Measurements from ENCODE around the gene PIP4K2A. TPM values are rescaled to one million over a fixed set of nuclear protein-coding genes. Genes with fewer than 3 reads are reported as not detected.
A peak's percentile ranks its signal among the peaks of the same experiment; 100 is the strongest.

The PIP4K2A gene
- total RNA-seq, 2 donors from 2014 or later = 167 to 205 TPM

DNA sequence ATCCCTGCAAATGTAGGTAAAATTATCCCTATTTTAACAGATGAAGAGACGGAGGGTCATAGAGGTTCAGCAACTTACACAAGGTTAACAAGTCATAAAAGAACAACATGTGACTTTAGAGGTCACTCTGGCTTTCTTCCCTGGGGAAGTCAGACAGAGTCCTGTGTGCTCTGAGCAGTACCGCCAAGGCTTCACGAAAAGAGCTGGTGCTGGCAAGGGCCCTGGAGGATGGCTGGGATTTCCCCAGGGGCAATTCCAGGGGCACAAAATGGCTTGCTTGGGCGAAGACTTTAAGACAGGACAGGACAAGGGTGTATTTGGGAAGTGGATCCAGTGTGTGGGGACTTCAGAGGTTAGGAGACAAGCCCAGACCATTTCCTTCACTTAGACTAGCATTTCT lies 144.1 kb downstream of the PIP4K2A start:
- no peaks in the 10 kb centered on the region for H3K9me3 ChIP-seq (ENCODE audit: control insufficient read depth, low read length, poor library complexity, severe bottlenecking)
- Mint-ChIP-seq H3K4me1 (peaks cover 42% of the 10 kb centered on the region), H3K27me3 (no peaks in the 10 kb centered on the region), H3K4me3 (no peak overlapping the region), H3K36me3 (ENCODE audit: low read depth) (peaks cover 16% of the 10 kb centered on the region), H3K27ac (peak overlapping the region; percentile 87)
- peak; percentile 22 for ATAC-seq
- DNase-seq = no peak

GRCh38 chr10:22568928-22569327 lies 145.4 kb downstream of the PIP4K2A start:
- H3K36me3 Mint-ChIP-seq (ENCODE audit: low read depth) = peaks cover 18% of the 10 kb centered on the region
- no peaks in the 10 kb centered on the region for H3K27me3 Mint-ChIP-seq
- H3K4me1 Mint-ChIP-seq = peaks cover 47% of the 10 kb centered on the region
- ATAC-seq (no peak), DNase-seq (no peak)
- peak overlapping the region; percentile 59 for H3K27ac Mint-ChIP-seq
- H3K4me3 Mint-ChIP-seq = no peak overlapping the region
- H3K9me3 ChIP-seq (ENCODE audit: control insufficient read depth, low read length, poor library complexity, severe bottlenecking) = no peaks in the 10 kb centered on the region

DNA sequence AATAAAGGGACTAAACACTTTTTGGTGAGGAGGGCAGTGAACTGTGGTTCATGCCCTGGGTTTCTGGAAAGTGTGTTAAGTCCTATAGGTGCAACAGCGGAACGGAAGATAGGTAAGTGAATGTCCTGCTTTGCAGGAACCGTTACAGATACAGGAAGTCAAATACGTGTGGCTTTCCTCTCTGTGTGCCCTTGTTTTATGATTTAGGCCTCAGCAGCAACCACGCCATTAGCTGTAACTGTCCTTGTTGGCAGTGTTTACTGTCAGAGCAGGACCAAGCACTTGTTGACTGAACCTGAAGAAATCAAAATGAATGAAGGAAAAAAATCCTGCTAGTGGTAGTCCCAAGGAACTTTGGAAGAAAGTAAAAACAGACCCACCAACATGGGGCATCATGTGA lies 150.3 kb downstream of the PIP4K2A start:
- H3K27me3 Mint-ChIP-seq = no peaks in the 10 kb centered on the region
- H3K4me3 Mint-ChIP-seq = peak overlapping the region; percentile 53
- peaks cover 15% of the 10 kb centered on the region for H3K36me3 Mint-ChIP-seq (ENCODE audit: low read depth)
- H3K27ac Mint-ChIP-seq = peak overlapping the region; percentile 82
- peaks cover 30% of the 10 kb centered on the region for H3K4me1 Mint-ChIP-seq
- ATAC-seq (no peak), DNase-seq (no peak)
- no peaks in the 10 kb centered on the region for H3K9me3 ChIP-seq (ENCODE audit: control insufficient read depth, low read length, poor library complexity, severe bottlenecking)

GRCh38 chr10:22561909-22562308 lies 152.5 kb downstream of the PIP4K2A start:
- no peaks in the 10 kb centered on the region for H3K9me3 ChIP-seq (ENCODE audit: control insufficient read depth, low read length, poor library complexity, severe bottlenecking)
- peaks cover 10% of the 10 kb centered on the region for H3K36me3 Mint-ChIP-seq (ENCODE audit: low read depth)
- ATAC-seq (no peak), DNase-seq (no peak)
- no peak overlapping the region for H3K4me3 Mint-ChIP-seq
- peaks cover 21% of the 10 kb centered on the region for H3K4me1 Mint-ChIP-seq
- H3K27me3 Mint-ChIP-seq = no peaks in the 10 kb centered on the region
- H3K27ac Mint-ChIP-seq = no peak overlapping the region

DNA sequence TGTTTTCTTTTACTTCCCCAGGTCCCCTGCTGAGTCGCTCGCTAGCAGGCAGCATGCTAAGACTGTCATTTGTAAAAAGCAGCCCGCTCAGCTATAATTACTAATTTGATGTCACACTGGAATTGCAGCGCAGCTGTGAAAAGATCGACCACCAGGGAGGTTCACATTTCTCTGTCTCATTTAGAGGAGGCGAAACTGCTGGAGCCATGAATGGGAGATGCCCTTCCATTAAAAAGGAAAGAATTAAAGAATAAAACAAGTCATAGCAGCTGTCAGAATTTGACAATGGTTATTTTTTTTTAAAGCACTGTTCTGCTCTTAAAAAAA lies 153.5 kb downstream of the PIP4K2A start:
- ATAC-seq (no peak), DNase-seq (no peak)
- Mint-ChIP-seq H3K4me1 (peaks cover 12% of the 10 kb centered on the region), H3K4me3 (no peak overlapping the region), H3K27ac (no peak overlapping the region), H3K36me3 (ENCODE audit: low read depth) (peaks cover 2% of the 10 kb centered on the region), H3K27me3 (no peaks in the 10 kb centered on the region)
- no peaks in the 10 kb centered on the region for H3K9me3 ChIP-seq (ENCODE audit: control insufficient read depth, low read length, poor library complexity, severe bottlenecking)

DNA sequence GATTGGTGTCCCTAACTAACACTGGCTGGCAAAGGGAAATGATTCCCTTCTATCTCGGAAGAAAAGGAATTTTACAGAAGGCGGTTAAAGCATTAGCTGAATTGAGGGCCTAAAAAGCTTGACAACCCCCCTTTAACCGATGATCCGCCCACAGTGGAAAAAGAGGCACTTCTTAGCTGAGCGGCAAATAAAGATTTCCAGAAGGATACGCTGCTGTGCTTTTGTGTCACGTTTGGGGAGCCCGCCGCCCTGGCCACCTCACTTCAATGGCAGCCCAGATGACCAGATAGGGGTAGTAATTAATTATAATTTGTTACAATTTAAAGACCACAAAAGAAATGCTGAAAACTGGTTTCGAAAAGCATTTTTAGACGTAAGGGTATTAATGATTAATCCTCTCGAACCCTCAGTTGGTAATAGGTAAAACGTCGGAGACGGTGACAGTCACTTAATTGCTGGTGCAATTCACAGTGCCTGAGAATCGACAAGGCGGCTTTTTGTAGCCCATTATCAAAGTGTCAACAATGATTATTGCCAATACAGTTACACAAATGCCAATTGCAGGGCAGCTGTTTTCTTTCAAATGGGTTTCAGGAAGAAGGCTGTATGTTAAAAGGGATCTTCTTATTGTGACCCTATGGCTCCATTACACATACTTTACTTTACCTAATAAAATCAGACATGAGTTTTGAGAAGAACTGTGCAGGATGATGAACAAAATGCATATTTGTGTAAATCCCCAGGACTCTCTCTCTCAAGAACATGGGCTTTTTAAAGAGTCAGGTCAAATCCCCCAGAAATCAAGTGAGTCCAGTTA lies 154.1 kb downstream of the PIP4K2A start:
- Mint-ChIP-seq H3K4me1 (peaks cover 12% of the 10 kb centered on the region), H3K27me3 (no peaks in the 10 kb centered on the region), H3K27ac (peak overlapping the region; percentile 59), H3K36me3 (ENCODE audit: low read depth) (peaks cover 2% of the 10 kb centered on the region), H3K4me3 (no peak overlapping the region)
- no peaks in the 10 kb centered on the region for H3K9me3 ChIP-seq (ENCODE audit: control insufficient read depth, low read length, poor library complexity, severe bottlenecking)
- no peak for DNase-seq
- no peak for ATAC-seq

DNA sequence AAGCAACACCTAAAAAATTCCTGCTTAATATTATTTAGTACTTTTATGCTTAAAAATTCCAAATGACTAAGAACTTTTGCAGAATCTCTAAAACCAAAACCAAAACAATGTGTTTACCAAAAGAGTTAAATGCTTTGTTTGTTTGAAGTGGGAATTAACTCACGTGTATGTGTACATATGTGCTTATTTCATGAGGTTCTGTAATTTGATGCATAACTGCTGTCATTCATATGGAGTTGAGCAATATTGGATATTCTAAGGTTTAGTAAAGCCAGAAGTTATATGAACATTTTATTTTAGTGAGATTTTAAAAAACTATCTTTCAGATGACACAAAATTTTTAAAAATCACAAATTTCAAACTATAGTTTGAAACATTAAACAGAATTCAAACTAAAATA lies 157.1 kb downstream of the PIP4K2A start:
- ATAC-seq (no peak), DNase-seq (no peak)
- no peaks in the 10 kb centered on the region for H3K9me3 ChIP-seq (ENCODE audit: control insufficient read depth, low read length, poor library complexity, severe bottlenecking)
- Mint-ChIP-seq H3K4me1 (peaks cover 6% of the 10 kb centered on the region), H3K36me3 (ENCODE audit: low read depth) (no peaks in the 10 kb centered on the region), H3K4me3 (no peak overlapping the region), H3K27me3 (no peaks in the 10 kb centered on the region), H3K27ac (no peak overlapping the region)

DNA sequence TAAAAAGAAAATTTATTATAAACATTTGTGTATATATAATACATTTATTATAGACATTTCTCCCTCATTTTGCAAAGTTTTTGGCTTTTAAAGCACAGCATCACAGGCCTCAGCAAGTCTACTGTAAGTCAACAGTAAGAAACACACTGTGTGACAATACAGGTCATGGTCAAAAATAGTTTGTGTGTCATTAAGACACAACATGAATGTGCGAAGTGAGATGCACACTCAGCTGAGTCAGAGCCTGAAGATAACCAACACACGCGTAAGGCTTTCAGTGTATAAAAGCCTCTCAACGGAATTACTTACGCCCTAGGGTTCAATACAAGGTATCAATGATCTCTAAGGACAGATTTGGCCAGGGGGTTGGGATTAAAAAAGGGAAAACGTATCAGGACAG lies 157.6 kb downstream of the PIP4K2A start:
- Mint-ChIP-seq H3K4me1 (peaks cover 7% of the 10 kb centered on the region), H3K4me3 (no peak overlapping the region), H3K27me3 (no peaks in the 10 kb centered on the region), H3K36me3 (ENCODE audit: low read depth) (no peaks in the 10 kb centered on the region), H3K27ac (no peak overlapping the region)
- no peak for DNase-seq
- no peaks in the 10 kb centered on the region for H3K9me3 ChIP-seq (ENCODE audit: control insufficient read depth, low read length, poor library complexity, severe bottlenecking)
- no peak for ATAC-seq

GRCh38 chr10:22554461-22555182 lies 159.8 kb downstream of the PIP4K2A start:
- H3K9me3 ChIP-seq (ENCODE audit: control insufficient read depth, low read length, poor library complexity, severe bottlenecking) = no peaks in the 10 kb centered on the region
- peaks cover 13% of the 10 kb centered on the region for H3K4me1 Mint-ChIP-seq
- H3K27ac Mint-ChIP-seq = no peak overlapping the region
- H3K4me3 Mint-ChIP-seq = no peak overlapping the region
- no peaks in the 10 kb centered on the region for H3K27me3 Mint-ChIP-seq
- ATAC-seq (no peak), DNase-seq (no peak)
- no peaks in the 10 kb centered on the region for H3K36me3 Mint-ChIP-seq (ENCODE audit: low read depth)

GRCh38 chr10:22553452-22553995 lies 160.9 kb downstream of the PIP4K2A start:
- Mint-ChIP-seq H3K36me3 (ENCODE audit: low read depth) (no peaks in the 10 kb centered on the region), H3K27ac (no peak overlapping the region), H3K27me3 (no peaks in the 10 kb centered on the region), H3K4me3 (no peak overlapping the region), H3K4me1 (peaks cover 13% of the 10 kb centered on the region)
- ATAC-seq (no peak), DNase-seq (no peak)
- no peaks in the 10 kb centered on the region for H3K9me3 ChIP-seq (ENCODE audit: control insufficient read depth, low read length, poor library complexity, severe bottlenecking)

GRCh38 chr10:22552888-22553378 lies 161.4 kb downstream of the PIP4K2A start:
- H3K27me3 Mint-ChIP-seq = no peaks in the 10 kb centered on the region
- no peak overlapping the region for H3K27ac Mint-ChIP-seq

GRCh38 chr10:22551681-22552365 lies 162.6 kb downstream of the PIP4K2A start:
- H3K27me3 Mint-ChIP-seq = no peaks in the 10 kb centered on the region
- H3K4me1 Mint-ChIP-seq = peaks cover 13% of the 10 kb centered on the region
- H3K9me3 ChIP-seq (ENCODE audit: control insufficient read depth, low read length, poor library complexity, severe bottlenecking) = no peaks in the 10 kb centered on the region
- no peak for DNase-seq
- no peak overlapping the region for H3K4me3 Mint-ChIP-seq
- ATAC-seq = no peak
- H3K36me3 Mint-ChIP-seq (ENCODE audit: low read depth) = no peaks in the 10 kb centered on the region
- H3K27ac Mint-ChIP-seq = peak overlapping the region; percentile 39

More at GRCh38 chr10:22552888-22553378, 161.4 kb downstream of the PIP4K2A start:
- Mint-ChIP-seq H3K36me3 (ENCODE audit: low read depth) (no peaks in the 10 kb centered on the region), H3K4me1 (peaks cover 13% of the 10 kb centered on the region), H3K4me3 (no peak overlapping the region)
- DNase-seq (no peak), ATAC-seq (no peak)
- H3K9me3 ChIP-seq (ENCODE audit: control insufficient read depth, low read length, poor library complexity, severe bottlenecking) = no peaks in the 10 kb centered on the region

DNA sequence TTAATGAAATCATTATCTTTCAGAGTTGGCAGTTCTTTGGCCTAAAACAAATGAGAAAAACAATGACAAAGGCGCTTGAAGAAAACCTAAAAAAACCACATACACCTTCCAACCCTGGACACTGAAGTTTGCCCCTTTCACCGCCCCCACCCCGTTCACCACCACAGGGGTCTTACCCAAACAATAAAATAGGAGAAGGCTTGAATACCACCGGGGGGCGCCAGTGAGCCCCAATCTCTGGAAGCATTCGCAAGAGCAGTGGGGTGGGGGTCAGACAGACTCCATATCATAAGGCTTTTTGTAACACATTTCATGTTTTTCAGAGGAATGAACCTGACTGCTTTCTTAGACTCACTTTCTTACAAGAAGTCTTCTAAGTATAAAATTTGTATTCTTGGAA lies 163.6 kb downstream of the PIP4K2A start:
- DNase-seq (peak; percentile 44 to 64 (median 60)), ATAC-seq (peak; percentile 50)
- H3K27me3 Mint-ChIP-seq = no peaks in the 10 kb centered on the region
- peaks cover 13% of the 10 kb centered on the region for H3K4me1 Mint-ChIP-seq
- peak overlapping the region; percentile 86 for H3K27ac Mint-ChIP-seq
- H3K9me3 ChIP-seq (ENCODE audit: control insufficient read depth, low read length, poor library complexity, severe bottlenecking) = no peaks in the 10 kb centered on the region
- H3K36me3 Mint-ChIP-seq (ENCODE audit: low read depth) = peaks cover 2% of the 10 kb centered on the region
- H3K4me3 Mint-ChIP-seq = no peak overlapping the region
